DND-41 (cell line): ENCODE results near the gene MBNL3.

Source experiments
- ATAC-seq: fragments of 200-7000 bp; cut with Tn5 transposase; 3 replicates; pipeline ENCODE4 v1.9.1; 2021; ENCODE audit warnings: low read depth; ENCODE audit not compliant: insufficient read depth
- DNase-seq: peaks from one replicate; pipeline ENCODE4 v3.0.0-alpha.2; 2020
- H2AFZ ChIP-seq: 2 replicates; pipeline ENCODE4 v1.6.0; 2012; ENCODE audit warnings: low read depth, low read length
- H3K27ac ChIP-seq: 2 replicates; pipeline ENCODE4 v1.5.1; 2012; ENCODE audit warnings: low read length, inconsistent platforms
- H3K27me3 ChIP-seq: fragments of 200-600 bp; sonication (generic); 2 replicates; pipeline ENCODE4 v1.6.0; 2012; ENCODE audit warnings: low read length, mild to moderate bottlenecking, inconsistent platforms; ENCODE audit not compliant: insufficient read depth, poor library complexity
- H3K36me3 ChIP-seq: 2 replicates; pipeline ENCODE4 v1.5.1; 2012; ENCODE audit warnings: low read length, inconsistent platforms; ENCODE audit not compliant: insufficient read depth
- H3K4me1 ChIP-seq: 2 replicates; pipeline ENCODE4 v1.5.1; 2012; ENCODE audit warnings: mild to moderate bottlenecking, low read length; ENCODE audit not compliant: insufficient read depth
- H3K4me2 ChIP-seq: 2 replicates; pipeline ENCODE4 v1.6.0; 2012; ENCODE audit warnings: mild to moderate bottlenecking, moderate library complexity, low read length, inconsistent platforms; ENCODE audit not compliant: insufficient read depth
- H3K4me3 ChIP-seq, 2 experiments: fragments of 200-600 bp in 1 of 2; shearing (Covaris generic) in 1 of 2; 2 replicates each; pipeline ENCODE4 v1.5.1; 2012 to 2016; ENCODE audit warnings: inconsistent platforms in 2 of 2, low read length in 2 of 2, mild to moderate bottlenecking in 2 of 2, low read depth in 1 of 2, moderate library complexity in 1 of 2
- H3K79me2 ChIP-seq: 2 replicates; pipeline ENCODE4 v1.6.0; 2012; ENCODE audit warnings: low read length, inconsistent platforms; ENCODE audit not compliant: insufficient read depth
- H3K9ac ChIP-seq: 2 replicates; pipeline ENCODE4 v1.6.0; 2012; ENCODE audit warnings: low read depth, mild to moderate bottlenecking, inconsistent platforms, low read length, moderate library complexity
- H3K9me3 ChIP-seq: 2 replicates; pipeline ENCODE4 v1.5.1; 2012; ENCODE audit warnings: low read length, moderate library complexity, mild to moderate bottlenecking, inconsistent platforms; ENCODE audit not compliant: insufficient read depth, severe bottlenecking
- H4K20me1 ChIP-seq: 2 replicates; pipeline ENCODE4 v1.6.0; 2012; ENCODE audit warnings: low read length; ENCODE audit not compliant: insufficient read depth
- CTCF ChIP-seq: IDR thresholded peaks from 2 replicates; pipeline ENCODE4 v1.5.1; 2012; ENCODE audit warnings: borderline replicate concordance, low read length, moderate library complexity, mild to moderate bottlenecking; ENCODE audit not compliant: poor library complexity, severe bottlenecking; ENCODE audit errors: extremely low read depth
- EZH2 ChIP-seq: IDR thresholded peaks from 3 replicates; pipeline ENCODE4 v1.6.1; 2012; ENCODE audit warnings: borderline replicate concordance, low read depth, mild to moderate bottlenecking, moderate library complexity, low read length, inconsistent platforms; ENCODE audit not compliant: severe bottlenecking

The MBNL3 gene

GRCh38 chrX:132425744-132426318, 63.0 kb downstream of the MBNL3 start:
- H3K4me1 ChIP-seq, result no peaks in the 10 kb centered on the region
- H3K27ac ChIP-seq, result no peak overlapping the region
- H3K27me3 ChIP-seq, result no peaks in the 10 kb centered on the region
- H3K9ac ChIP-seq, result no peak overlapping the region
- H3K79me2 ChIP-seq, result peaks cover 7% of the 10 kb centered on the region; the same call in 1 of the 2 replicates
- TF ChIP-seq CTCF, result no peak
- no peak for TF ChIP-seq EZH2
- no peak for ATAC-seq
- H4K20me1 ChIP-seq, result peaks cover 3% of the 10 kb centered on the region; the same call in 1 of the 2 replicates
- no peaks in the 10 kb centered on the region for H3K36me3 ChIP-seq
- H3K9me3 ChIP-seq, result no peaks in the 10 kb centered on the region
- no peak overlapping the region for H3K4me2 ChIP-seq
- no peak overlapping the region for H3K4me3 ChIP-seq
- DNase-seq, result no peak
- no peak overlapping the region for H2AFZ ChIP-seq

- TF ChIP-seq CTCF (no peak), EZH2 (no peak)
- H3K4me3 ChIP-seq, result no peak overlapping the region
- H3K4me2 ChIP-seq, result no peak overlapping the region
- no peaks in the 10 kb centered on the region for H3K4me1 ChIP-seq
- H3K27ac ChIP-seq, result no peak overlapping the region
- H3K9me3 ChIP-seq, result no peaks in the 10 kb centered on the region
- no peaks in the 10 kb centered on the region for H3K36me3 ChIP-seq
- H2AFZ ChIP-seq, result no peak overlapping the region
- no peaks in the 10 kb centered on the region for H3K27me3 ChIP-seq
- peaks cover 6% of the 10 kb centered on the region; the same call in 1 of the 2 replicates for H3K79me2 ChIP-seq
- DNase-seq, result no peak
- H4K20me1 ChIP-seq, result peaks cover 3% of the 10 kb centered on the region; the same call in 1 of the 2 replicates
- ATAC-seq, result no peak
- H3K9ac ChIP-seq, result no peak overlapping the region
These were observed 65.5 kb downstream of the MBNL3 start for GRCh38 chrX:132423323-132423722.

- Histone ChIP-seq H2AFZ (no peak overlapping the region), H4K20me1 (no peaks in the 10 kb centered on the region), H3K79me2 (peaks cover 14% of the 10 kb centered on the region), H3K4me3 (no peak overlapping the region), H3K4me1 (no peaks in the 10 kb centered on the region), H3K36me3 (no peaks in the 10 kb centered on the region; the same call in 1 of the 2 replicates), H3K4me2 (no peak overlapping the region), H3K9ac (no peak overlapping the region), H3K27me3 (no peaks in the 10 kb centered on the region), H3K9me3 (no peaks in the 10 kb centered on the region), H3K27ac (no peak overlapping the region)
- ATAC-seq (no peak), DNase-seq (no peak)
- no peak for TF ChIP-seq CTCF
- no peak for TF ChIP-seq EZH2
These were observed 73.8 kb downstream of the MBNL3 start for GRCh38 chrX:132415012-132415411.

GRCh38 chrX:132414404-132414803, 74.4 kb downstream of the MBNL3 start:
- H3K27ac ChIP-seq, result no peak overlapping the region
- no peaks in the 10 kb centered on the region for H3K27me3 ChIP-seq
- peaks cover 16% of the 10 kb centered on the region for H3K79me2 ChIP-seq
- TF ChIP-seq CTCF (no peak), EZH2 (no peak)
- ATAC-seq, result no peak
- H3K4me2 ChIP-seq, result no peak overlapping the region
- no peak for DNase-seq
- H3K36me3 ChIP-seq, result no peaks in the 10 kb centered on the region; the same call in 1 of the 2 replicates
- no peaks in the 10 kb centered on the region for H3K4me1 ChIP-seq
- no peak overlapping the region for H2AFZ ChIP-seq
- H4K20me1 ChIP-seq, result no peaks in the 10 kb centered on the region
- H3K9ac ChIP-seq, result no peak overlapping the region
- no peaks in the 10 kb centered on the region for H3K9me3 ChIP-seq
- no peak overlapping the region for H3K4me3 ChIP-seq
